Spleen (tissue), 7 donors: ENCODE results near the gene GCSH.

ENCODE experiments used
- CTCF ChIP-seq, 11 experiments: fragments of 200-600 bp in 7 of 11; fragments of 450-650 bp in 4 of 11; sonication (generic) in 4 of 11; IDR thresholded peaks in 8 of 11; conservative IDR thresholded peaks in 3 of 11; 1 replicate in 7 of 11; 2 replicates in 4 of 11; pipeline versions ENCODE4 v1.4.0 to v1.8.0; 2016 to 2021; ENCODE audit warnings: antibody characterized with exemption in 11 of 11, inconsistent platforms in 4 of 11, mild to moderate bottlenecking in 1 of 11
- POLR2A ChIP-seq, 3 donors: fragments of 450-650 bp; IDR thresholded peaks; one replicate each; pipeline ENCODE4 v1.5.1; 2017; ENCODE audit warnings: antibody characterized with exemption in 3 of 3, mild to moderate bottlenecking in 1 of 3
- donor health status: DM: no; HTN: no; CAD: no; lungs with moderate emphysema.
- donor health status: DM: no; HTN: no; CAD: no.
- donor health status: DM: no; HTN: no; CAD: no.

GRCh38 chr16:81061871-81062608 lies 34.2 kb downstream of the GCSH start:
- TF ChIP-seq CTCF (IDR thresholded peaks at IDR 0.05 in 8 of 11, conservative IDR thresholded peaks at IDR 0.05 in 3 of 11) (no peak), POLR2A (IDR thresholded peaks at IDR 0.05) (no peak)
